GM06990 (cell line): ENCODE measurements around the gene ARHGAP18.

Experiments
- DNase-seq: peaks from one replicate; pipeline ENCODE4 v3.0.0-alpha.2; 2011; ENCODE audit not compliant: insufficient read length; ENCODE audit errors: extremely low read depth
- H3K27me3 ChIP-seq: replicated peaks from 2 replicates; pipeline ENCODE4 v1.6.0; 2011; ENCODE audit warnings: low read length; ENCODE audit not compliant: control insufficient read depth, insufficient read depth
- H3K36me3 ChIP-seq: 2 replicates; pipeline ENCODE4 v1.5.1; 2011; ENCODE audit warnings: low read length; ENCODE audit not compliant: control insufficient read depth, insufficient read depth
- H3K4me3 ChIP-seq: replicated peaks from 2 replicates; pipeline ENCODE4 v1.5.1; 2011; ENCODE audit warnings: low read depth, mild to moderate bottlenecking, control low read depth, low read length
- CTCF ChIP-seq: IDR thresholded peaks from 2 replicates; pipeline ENCODE4 v1.5.1; 2011; ENCODE audit warnings: low read length, control low read depth, mild to moderate bottlenecking, inconsistent platforms; ENCODE audit not compliant: insufficient read depth, poor library complexity, severe bottlenecking

The ARHGAP18 gene

DNA sequence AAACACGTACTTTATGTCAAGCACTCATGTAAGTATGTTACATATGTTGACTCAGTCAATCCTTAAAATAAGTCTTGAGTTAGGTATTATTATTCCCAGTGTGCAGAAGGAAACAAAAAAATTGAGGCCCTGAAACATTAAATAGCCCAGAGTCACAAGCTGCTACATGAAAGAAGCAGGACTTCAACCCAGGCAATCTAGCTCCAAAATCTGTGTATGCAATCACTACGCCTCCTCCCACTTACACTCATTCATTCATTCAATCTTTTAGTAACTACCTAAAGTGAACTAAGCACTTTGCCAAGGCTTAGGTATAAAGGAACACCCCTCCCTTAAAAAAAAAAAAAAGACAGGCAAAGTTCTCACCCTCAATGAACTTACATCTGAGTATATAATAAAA is 9.3 kb downstream of the ARHGAP18 start:
- TF ChIP-seq CTCF: no peak
- Histone ChIP-seq H3K27me3 (no peaks in the 10 kb centered on the region), H3K4me3 (no peak overlapping the region), H3K36me3 (no peaks in the 10 kb centered on the region)
- DNase-seq: no peak

DNA sequence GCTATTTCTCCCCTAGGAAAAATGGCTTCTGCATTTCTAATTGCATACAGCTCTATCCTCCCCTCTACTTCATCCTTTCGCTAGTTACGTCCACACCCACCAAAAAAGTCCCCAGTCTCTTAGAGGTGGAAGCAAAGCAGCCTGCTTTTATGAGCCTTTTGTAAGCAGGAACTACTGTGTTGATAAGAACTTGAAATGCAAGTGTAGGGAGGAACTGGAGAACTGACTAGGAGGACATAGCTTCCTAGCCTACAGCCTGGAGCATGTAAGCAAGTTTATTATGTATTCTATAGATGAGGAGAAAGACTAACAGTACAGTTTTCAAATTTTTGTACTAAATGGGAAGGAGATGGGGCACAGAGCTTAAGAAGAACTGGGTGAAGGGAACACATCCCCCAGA is 10.3 kb downstream of the ARHGAP18 start:
- DNase-seq: no peak
- no peak for TF ChIP-seq CTCF
- Histone ChIP-seq H3K36me3 (no peaks in the 10 kb centered on the region), H3K4me3 (no peak overlapping the region), H3K27me3 (no peaks in the 10 kb centered on the region)

DNA sequence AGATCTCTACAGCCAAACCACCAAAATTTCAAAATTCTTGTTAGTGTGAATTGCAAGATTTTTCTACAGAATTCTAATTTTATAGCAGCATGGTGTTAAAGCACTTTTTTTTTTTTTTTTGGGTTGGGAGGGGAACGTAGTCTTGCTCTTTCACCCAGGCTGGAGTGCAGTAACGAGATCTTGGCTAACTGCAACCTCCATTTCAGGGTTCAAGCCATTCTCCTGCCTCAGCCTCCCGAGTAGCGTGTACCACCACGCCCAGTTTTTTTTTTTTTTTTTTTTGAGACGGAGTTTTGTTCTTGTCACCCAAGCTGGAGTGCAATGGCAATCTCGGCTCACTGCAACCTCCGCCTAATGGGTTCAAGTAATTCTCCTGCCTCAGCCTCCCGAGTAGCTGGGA is 11.5 kb downstream of the ARHGAP18 start:
- no peak for DNase-seq
- no peak overlapping the region for H3K4me3 ChIP-seq
- no peak for TF ChIP-seq CTCF
- no peaks in the 10 kb centered on the region for H3K27me3 ChIP-seq
- no peaks in the 10 kb centered on the region for H3K36me3 ChIP-seq

- DNase-seq: no peak
- no peak for TF ChIP-seq CTCF
- H3K27me3 ChIP-seq: no peaks in the 10 kb centered on the region
- no peak overlapping the region for H3K4me3 ChIP-seq
- no peaks in the 10 kb centered on the region for H3K36me3 ChIP-seq
Measured at GRCh38 chr6:129697788-129698187, 12.2 kb downstream of the ARHGAP18 start.

GRCh38 chr6:129696843-129697242 is 13.1 kb downstream of the ARHGAP18 start:
- TF ChIP-seq CTCF: no peak
- no peak for DNase-seq
- H3K27me3 ChIP-seq: no peaks in the 10 kb centered on the region
- H3K4me3 ChIP-seq: no peak overlapping the region
- no peaks in the 10 kb centered on the region for H3K36me3 ChIP-seq

DNA sequence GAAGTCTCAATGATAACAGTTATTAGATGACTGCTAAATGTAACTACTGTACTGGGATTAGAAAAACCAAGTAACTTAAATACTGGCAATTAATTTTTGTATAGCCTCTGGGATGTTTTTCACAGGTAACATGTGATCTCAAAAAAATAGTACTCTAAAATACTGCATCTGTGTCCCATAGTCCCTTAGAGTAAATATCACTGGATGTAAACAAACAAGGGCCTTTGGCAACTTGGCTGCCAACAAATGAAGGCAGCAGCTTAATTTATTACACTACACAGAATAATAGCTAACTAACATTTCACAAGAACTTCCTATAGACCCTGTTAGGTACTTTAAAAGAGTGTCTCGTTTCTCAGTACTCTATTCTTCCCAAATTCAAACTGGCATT is 14.0 kb downstream of the ARHGAP18 start:
- no peak for DNase-seq
- TF ChIP-seq CTCF: no peak
- no peaks in the 10 kb centered on the region for H3K36me3 ChIP-seq
- no peak overlapping the region for H3K4me3 ChIP-seq
- H3K27me3 ChIP-seq: no peaks in the 10 kb centered on the region
